Measurements from ENCODE around the gene CACTIN. TPM values are rescaled to one million over a fixed set of nuclear protein-coding genes. Genes with fewer than 3 reads are reported as not detected.

The CACTIN gene
- total RNA-seq, 1 donor from 2014 or later = 19.6 TPM

Other genes with a start within 250 kb of the CACTIN start
- gene SMIM24, start 146.3 kb downstream of the CACTIN start, total RNA-seq = not detected
- gene SMIM44, start 143.3 kb downstream of the CACTIN start, total RNA-seq = not detected
- 8.4 TPM for gene DOHH, start 126.1 kb downstream of the CACTIN start, total RNA-seq
- 46.1 TPM for gene FZR1, start 120.5 kb downstream of the CACTIN start, total RNA-seq
- 4.9 TPM for gene TEKTIP1, start 87.6 kb downstream of the CACTIN start, total RNA-seq
- 52.5 TPM for gene MFSD12, start 69.2 kb downstream of the CACTIN start, total RNA-seq
- 72.9 TPM for gene HMG20B, start 53.8 kb downstream of the CACTIN start, total RNA-seq
- gene GIPC3, start 41.3 kb downstream of the CACTIN start, total RNA-seq = 2.4 TPM
- gene TBXA2R, start 19.9 kb downstream of the CACTIN start, total RNA-seq = 11.2 TPM
- 46.9 TPM for gene PIP5K1C, start 73.7 kb upstream of the CACTIN start, total RNA-seq
- gene TJP3, start 81.6 kb upstream of the CACTIN start, total RNA-seq = 2.1 TPM
- 26.1 TPM for gene APBA3, start 134.9 kb upstream of the CACTIN start, total RNA-seq
- gene MRPL54, start 135.9 kb upstream of the CACTIN start, total RNA-seq = 35.3 TPM
- not detected for gene RAX2, start 145.4 kb upstream of the CACTIN start, total RNA-seq
- gene MATK, start 159.6 kb upstream of the CACTIN start, total RNA-seq = 1.6 TPM
- 0.31 TPM for gene ZFR2, start 242.2 kb upstream of the CACTIN start, total RNA-seq

Data from sciatic nerve (tissue), 1 donor.